ENCODE data around the gene SEC14L3. TPM values are rescaled to one million over a fixed set of nuclear protein-coding genes. Genes with fewer than 3 reads are reported as not detected.

The SEC14L3 gene
- total and polyA plus RNA-seq, 2 donors (not counting 3 experiments of a cell fraction or from before 2014, with no cell fraction given), result not detected

DNA sequence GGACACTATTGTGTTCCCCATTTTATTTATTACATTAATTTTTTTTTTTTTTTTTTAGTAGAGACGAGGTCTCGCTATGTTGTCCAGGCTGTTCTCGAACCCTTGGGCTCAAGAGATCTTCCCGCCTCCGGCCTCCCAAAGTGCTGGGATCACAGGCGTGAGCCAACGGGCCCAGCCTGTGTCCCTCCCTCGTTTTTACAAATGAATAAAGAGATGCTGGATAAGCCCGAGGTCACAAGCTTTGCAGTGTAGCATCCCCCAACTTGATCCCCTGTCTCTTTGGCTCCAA, 46.5 kb downstream of the SEC14L3 start:
- no peaks in the 10 kb centered on the region for H3K9me1 ChIP-seq (replicated peaks; ENCODE audit: control insufficient read depth, extremely low read depth, insufficient read depth, low read length)
- ChIA-PET CTCF (interaction anchor here (0.9 to 4.9 kb wide), 10 partner anchors 9 to 162 kb away, joined by 3 to 58 read pairs (median 22); partner anchors contain the start of genes RNF215 and SEC14L2), POLR2A (interaction anchor here (1.6 kb wide), 1 partner anchor 31 kb away, joined by 5 read pairs; no protein-coding TSS in a partner anchor)
- H3K9ac ChIP-seq (replicated peaks; ENCODE audit: extremely low read depth, insufficient read depth, low read length), result peak overlapping the region; percentile 66
- H3K9me3 ChIP-seq (replicated peaks; ENCODE audit: control insufficient read depth, insufficient read depth, low read length), result no peaks in the 10 kb centered on the region
- peak overlapping the region; percentile 61 for H3K27ac ChIP-seq (ENCODE audit: insufficient read depth, low read depth, low read length)
- peaks cover 51% of the 10 kb centered on the region for H3K4me1 ChIP-seq (ENCODE audit: control insufficient read depth, extremely low read depth, insufficient read depth, low read length)
- H4K20me1 ChIP-seq (replicated peaks; ENCODE audit: control insufficient read depth, extremely low read depth, insufficient read depth, low read length), result no peaks in the 10 kb centered on the region
- dilution Hi-C loops (cut with MboI; ENCODE audit: extremely low pct_ligation_motif_present, low sequenced_read_pairs), result no loop called here
- peak overlapping the region; percentile 8 for H3K4me2 ChIP-seq (ENCODE audit: insufficient read depth, low read length)
- FAIRE-seq, result no peak
- TF ChIP-seq, protein P1, sequence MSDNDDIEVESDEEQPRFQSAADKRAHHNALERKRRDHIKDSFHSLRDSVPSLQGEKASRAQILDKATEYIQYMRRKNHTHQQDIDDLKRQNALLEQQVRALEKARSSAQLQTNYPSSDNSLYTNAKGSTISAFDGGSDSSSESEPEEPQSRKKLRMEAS (IDR thresholded peaks at IDR 0.05; ENCODE audit: insufficient read depth, insufficient read length), result no peak
- TF ChIP-seq, protein P2, sequence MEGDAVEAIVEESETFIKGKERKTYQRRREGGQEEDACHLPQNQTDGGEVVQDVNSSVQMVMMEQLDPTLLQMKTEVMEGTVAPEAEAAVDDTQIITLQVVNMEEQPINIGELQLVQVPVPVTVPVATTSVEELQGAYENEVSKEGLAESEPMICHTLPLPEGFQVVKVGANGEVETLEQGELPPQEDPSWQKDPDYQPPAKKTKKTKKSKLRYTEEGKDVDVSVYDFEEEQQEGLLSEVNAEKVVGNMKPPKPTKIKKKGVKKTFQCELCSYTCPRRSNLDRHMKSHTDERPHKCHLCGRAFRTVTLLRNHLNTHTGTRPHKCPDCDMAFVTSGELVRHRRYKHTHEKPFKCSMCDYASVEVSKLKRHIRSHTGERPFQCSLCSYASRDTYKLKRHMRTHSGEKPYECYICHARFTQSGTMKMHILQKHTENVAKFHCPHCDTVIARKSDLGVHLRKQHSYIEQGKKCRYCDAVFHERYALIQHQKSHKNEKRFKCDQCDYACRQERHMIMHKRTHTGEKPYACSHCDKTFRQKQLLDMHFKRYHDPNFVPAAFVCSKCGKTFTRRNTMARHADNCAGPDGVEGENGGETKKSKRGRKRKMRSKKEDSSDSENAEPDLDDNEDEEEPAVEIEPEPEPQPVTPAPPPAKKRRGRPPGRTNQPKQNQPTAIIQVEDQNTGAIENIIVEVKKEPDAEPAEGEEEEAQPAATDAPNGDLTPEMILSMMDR (IDR thresholded peaks at IDR 0.05; ENCODE audit: extremely low read depth in 1 of 2, insufficient read depth in 1 of 2, low read depth in 1 of 2, low read length in 2 of 2), result no peak
- peaks cover 2% of the 10 kb centered on the region for H3K79me2 ChIP-seq (ENCODE audit: control insufficient read depth, insufficient read depth, low read length)
- intact Hi-C loops (cut with micrococcal nuclease), result loop anchor here (10.0 kb wide), 2 partner anchors 180 to 1040 kb away; partner anchors contain the start of genes AP1B1 and TCN2
- peaks cover 0 to 7% of the 10 kb centered on the region in 2 experiments for H3K36me3 ChIP-seq (ENCODE audit: control insufficient read depth in 2 of 2, extremely low read depth in 1 of 2, insufficient read depth in 2 of 2, low read length in 2 of 2)
- peak overlapping the region; percentile 37 to 64 (median 56) for H3K4me3 ChIP-seq (replicated peaks in 1 of 3; ENCODE audit: insufficient read depth in 1 of 3, low read depth in 1 of 3, low read length in 3 of 3)
- peak overlapping the region; percentile 63 for H2AFZ ChIP-seq (ENCODE audit: low read depth, low read length)
- H3K27me3 ChIP-seq (ENCODE audit: control insufficient read depth in 2 of 2, insufficient read depth in 2 of 2, low read length in 2 of 2), result no peaks in the 10 kb centered on the region
- no TSS peak for BruUV-seq (replicated peaks)
- no peak for DNase-seq (ENCODE audit: low read depth, low spot score)

DNA sequence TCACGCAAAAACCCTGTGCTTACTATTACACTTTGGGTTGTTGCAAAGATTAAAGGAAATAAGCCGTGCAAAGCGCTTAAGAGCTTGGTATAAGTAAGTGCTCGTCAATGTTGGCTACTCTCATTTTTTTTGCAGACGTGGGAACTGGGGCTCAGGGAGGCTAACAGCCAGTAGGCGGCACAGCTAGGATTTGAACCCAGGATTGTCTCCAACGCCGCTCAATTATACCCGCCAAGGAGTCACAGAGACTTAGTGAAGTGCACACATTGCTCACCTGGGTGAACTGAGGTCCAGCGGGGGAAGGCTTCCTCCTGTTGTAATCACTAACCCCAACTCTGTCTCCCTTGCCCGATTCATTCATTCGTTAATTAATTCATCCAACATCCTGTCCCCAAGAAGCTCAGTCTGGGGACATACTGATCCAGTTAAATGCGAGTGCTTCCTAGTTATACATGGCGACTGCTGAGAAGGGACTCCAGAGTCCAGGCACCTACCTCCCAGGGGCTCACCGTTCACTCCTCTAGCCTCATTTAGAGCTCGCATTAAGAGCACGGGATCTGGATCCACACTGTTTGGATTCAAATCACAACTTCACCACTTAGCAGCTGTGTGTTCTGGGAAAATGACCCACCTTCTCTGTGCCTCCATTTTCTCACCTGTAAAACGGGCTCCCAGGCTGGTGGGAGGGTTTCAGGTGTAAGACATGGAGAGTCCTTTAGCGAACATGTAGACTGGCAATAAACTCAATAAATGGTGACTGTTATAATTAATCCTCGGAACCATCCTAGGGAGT, 47.1 kb downstream of the SEC14L3 start:
- Histone ChIP-seq H3K4me3 (replicated peaks in 1 of 3; ENCODE audit: insufficient read depth in 1 of 3, low read depth in 1 of 3, low read length in 3 of 3) (peak overlapping the region; percentile 2 to 37 (median 28)), H3K27me3 (ENCODE audit: control insufficient read depth in 2 of 2, insufficient read depth in 2 of 2, low read length in 2 of 2) (no peaks in the 10 kb centered on the region), H3K4me1 (ENCODE audit: control insufficient read depth, extremely low read depth, insufficient read depth, low read length) (peaks cover 57% of the 10 kb centered on the region), H2AFZ (ENCODE audit: low read depth, low read length) (peak overlapping the region; percentile 12), H3K4me2 (ENCODE audit: insufficient read depth, low read length) (peak overlapping the region; percentile 8), H3K27ac (ENCODE audit: insufficient read depth, low read depth, low read length) (peak overlapping the region; percentile 61), H3K79me2 (ENCODE audit: control insufficient read depth, insufficient read depth, low read length) (peaks cover 2% of the 10 kb centered on the region), H4K20me1 (replicated peaks; ENCODE audit: control insufficient read depth, extremely low read depth, insufficient read depth, low read length) (no peaks in the 10 kb centered on the region), H3K9ac (replicated peaks; ENCODE audit: extremely low read depth, insufficient read depth, low read length) (peak overlapping the region; percentile 66), H3K9me1 (replicated peaks; ENCODE audit: control insufficient read depth, extremely low read depth, insufficient read depth, low read length) (no peaks in the 10 kb centered on the region), H3K36me3 (ENCODE audit: control insufficient read depth in 2 of 2, extremely low read depth in 1 of 2, insufficient read depth in 2 of 2, low read length in 2 of 2) (peaks cover 0 to 7% of the 10 kb centered on the region in 2 experiments), H3K9me3 (replicated peaks; ENCODE audit: control insufficient read depth, insufficient read depth, low read length) (no peaks in the 10 kb centered on the region)
- intact Hi-C loops (cut with micrococcal nuclease), result loop anchor here (10.0 kb wide), 2 partner anchors 180 to 1040 kb away; partner anchors contain the start of genes AP1B1 and TCN2
- dilution Hi-C loops (cut with MboI; ENCODE audit: extremely low pct_ligation_motif_present, low sequenced_read_pairs), result no loop called here
- ChIA-PET POLR2A (interaction anchor here (1.1 to 1.6 kb wide), 4 partner anchors 20 to 137 kb away, joined by 4 to 5 read pairs (median 4); partner anchors contain the start of gene SEC14L2), CTCF (interaction anchor here (0.7 to 4.9 kb wide), 15 partner anchors 9 to 330 kb away, joined by 3 to 58 read pairs (median 10); partner anchors contain the start of genes RNF215 and SEC14L2)
- no TSS peak for BruUV-seq (replicated peaks)
- DNase-seq (ENCODE audit: low read depth, low spot score) (no peak), FAIRE-seq (peak; percentile 28)
- TF ChIP-seq, protein P2 (IDR thresholded peaks at IDR 0.05; ENCODE audit: extremely low read depth in 1 of 2, insufficient read depth in 1 of 2, low read depth in 1 of 2, low read length in 2 of 2), result peak in 1 of 2 donors; percentile 5
- no peak for TF ChIP-seq FOS (IDR thresholded peaks at IDR 0.05; ENCODE audit: borderline replicate concordance, insufficient read depth, low read length)
